ENCODE results near the gene STK11IP.

Gene STK11IP

DNA sequence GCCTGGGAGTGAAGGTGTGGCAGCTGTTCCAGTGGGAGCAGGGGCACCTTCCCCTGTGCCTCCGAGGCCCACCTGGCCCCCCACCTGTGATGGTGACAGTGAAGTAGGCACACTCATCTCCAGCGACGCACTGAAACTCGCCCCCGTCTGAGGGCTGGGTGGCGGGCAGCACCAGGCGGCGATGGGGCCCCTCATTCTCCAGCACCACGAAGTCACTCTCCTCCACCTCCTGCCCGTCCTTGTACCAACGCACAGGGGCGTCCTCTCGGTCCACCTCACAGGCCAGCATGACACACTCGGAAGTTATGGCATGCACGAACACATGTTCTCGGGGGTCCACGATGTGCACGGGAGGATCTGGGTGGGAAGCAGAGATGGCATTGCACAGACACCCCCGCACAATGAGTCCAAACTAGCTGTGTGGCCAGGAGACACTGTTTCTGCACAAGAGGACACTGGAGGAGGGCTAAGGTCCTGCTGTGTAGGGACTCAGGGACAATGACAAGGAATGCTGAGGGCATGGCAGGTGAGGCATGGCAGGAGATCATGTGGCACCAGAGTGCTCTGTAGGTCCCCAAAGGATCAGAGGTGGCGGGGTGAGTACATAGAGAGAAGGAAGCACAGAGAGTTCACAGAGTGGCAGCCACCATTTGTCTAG lies 34.3 kb upstream of the STK11IP start:
- no peak for DNase-seq

DNA sequence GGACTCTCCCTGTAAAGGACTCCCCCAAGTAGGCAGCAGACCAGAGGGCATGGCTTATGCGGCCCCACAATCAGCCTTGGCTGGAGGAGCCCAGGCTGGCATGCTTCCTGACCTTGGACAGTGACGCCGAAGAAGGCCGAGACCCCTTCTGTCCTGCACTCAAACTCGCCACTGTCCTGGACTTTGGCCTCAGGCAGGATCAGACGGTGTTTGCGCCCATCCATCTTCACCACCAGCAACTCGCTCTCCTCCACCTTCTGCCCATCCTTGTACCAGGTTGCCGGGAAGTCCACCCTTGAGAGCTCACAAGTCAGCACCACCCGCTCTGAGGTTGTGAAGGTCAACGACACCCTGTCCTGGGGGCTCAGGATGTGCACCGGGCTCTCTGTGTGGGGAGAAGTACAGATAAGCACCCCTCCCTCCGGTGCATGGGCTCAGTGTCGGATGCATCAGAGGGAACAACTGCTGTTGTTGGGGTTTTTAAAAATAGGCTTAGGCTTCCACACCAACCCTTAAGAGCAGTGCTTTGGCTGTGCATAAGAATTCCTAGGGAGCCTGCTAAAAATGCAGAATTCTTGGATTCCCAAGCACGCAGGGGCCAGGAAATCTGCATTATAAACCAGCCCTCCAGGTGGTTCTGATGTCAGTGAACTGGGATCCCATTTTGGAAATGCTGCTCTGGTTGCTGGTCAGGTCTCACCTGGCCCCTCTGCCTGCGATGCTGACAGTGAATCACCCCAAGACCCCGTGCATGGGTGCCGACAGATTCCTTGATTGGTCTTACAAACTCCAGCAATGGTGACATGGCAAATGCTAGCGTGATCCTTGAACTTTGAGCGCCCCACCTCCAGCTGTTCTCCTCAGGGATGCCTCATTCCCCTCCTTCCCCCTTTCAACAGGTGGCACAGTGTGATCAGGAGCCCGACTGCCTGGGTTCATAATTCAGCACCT lies 32.3 kb upstream of the STK11IP start:
- DNase-seq, result no peak

DNA sequence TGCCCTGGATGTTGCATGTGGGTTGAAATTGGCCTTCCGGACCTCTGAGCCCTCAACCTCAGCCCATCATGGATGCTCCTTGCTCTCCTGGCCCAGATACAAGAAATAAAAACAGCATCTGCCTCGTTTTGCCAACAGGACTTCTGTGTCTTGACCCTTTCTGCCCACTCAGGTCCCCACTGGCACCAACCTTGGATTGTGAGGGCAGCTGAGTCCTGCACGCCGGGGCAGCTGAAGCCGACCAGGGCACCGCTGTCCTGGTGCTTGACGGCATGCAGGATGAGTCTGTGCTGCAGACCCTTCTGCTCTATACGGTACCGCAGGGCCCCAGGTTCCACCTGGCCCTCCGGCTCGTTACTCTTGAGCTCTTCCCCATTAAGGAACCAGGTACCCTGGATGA lies 31.0 kb upstream of the STK11IP start:
- DNase-seq, result no peak

DNA sequence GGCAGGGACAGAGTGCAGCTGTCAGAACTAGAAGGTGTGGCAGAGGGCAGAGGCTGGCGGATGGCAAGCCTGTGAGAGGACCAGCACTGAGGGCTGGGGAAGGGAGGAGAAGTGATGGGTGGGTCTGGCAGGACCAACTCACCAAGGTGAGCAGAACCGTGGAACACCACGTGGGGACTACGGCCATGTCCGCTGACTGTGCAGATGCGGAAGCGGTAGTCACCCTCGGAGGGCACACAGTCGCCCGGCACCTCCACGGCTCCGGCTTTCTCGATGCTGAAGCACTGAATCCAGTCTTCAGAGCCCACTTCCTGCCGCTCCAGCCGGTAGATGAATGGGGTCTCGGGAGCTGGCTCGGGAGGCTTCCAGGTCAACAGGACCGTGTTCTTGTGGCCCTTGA lies 30.5 kb upstream of the STK11IP start:
- no peak for DNase-seq

DNA sequence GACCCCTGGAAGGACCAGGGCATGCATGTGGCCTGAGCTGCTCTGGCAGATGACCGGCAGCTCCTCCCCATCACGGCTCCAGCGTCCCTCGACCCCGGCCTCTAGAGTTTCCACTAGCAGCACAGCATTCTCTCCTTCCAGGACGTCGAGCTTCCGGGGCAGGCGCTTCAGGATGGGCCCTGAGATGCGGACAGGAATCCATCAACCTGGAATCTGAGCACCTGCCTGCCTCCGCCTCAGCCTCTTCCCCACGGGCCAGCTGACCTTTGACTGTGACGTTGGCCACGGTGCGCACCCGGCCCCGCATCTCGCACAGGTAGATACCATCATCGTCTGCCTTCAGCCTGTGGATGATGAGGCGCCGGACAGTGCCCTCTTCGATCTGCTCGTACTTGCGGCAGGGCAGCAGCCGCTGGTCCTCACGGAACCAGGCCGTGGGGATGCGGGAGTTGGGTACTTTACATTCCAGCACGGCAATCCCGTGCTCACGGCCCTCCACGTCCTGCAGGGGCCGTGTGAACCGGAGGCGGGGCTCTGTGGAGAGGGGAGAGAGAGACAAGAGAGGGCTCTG lies 29.8 kb upstream of the STK11IP start:
- DNase-seq, result no peak

DNA sequence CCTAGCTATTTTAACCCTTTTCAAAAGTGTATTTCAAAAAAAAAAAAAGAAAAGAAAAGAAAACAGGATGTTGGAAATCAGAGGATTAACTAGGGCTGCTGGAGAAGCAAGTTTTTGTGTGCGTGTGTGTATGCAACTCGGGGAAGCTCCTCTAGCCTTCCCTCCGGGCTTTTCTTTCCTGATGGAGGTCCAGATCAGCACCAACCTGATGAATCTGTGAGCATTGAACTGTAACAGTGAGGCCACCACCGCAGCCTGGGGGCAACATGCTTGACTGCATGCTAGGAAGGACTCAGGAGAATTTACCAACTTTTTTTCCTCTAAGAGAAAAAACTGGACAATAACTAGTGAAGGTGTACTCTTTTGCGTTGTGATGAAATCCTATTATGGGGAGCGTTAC lies 28.6 kb upstream of the STK11IP start:
- no peak for DNase-seq

DNA sequence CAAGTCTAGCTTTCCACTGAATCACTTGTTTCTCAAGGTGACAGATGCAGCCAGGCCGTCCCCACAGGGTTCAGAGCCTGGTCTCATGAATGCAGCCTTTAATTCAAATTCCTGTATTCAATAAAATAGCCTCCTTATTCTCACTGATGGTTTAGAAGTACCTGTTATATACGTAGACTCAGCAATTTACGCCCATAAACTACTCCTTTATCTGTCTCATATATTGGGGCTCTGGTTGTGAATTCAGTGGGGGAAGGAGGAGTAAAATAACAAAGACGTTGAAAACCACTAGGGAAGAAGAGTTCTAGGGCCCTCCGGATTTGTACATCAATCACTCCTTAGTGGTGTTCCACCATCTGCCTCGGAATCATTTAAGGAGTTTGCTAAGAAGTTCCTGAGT lies 28.0 kb upstream of the STK11IP start:
- DNase-seq, result no peak

DNA sequence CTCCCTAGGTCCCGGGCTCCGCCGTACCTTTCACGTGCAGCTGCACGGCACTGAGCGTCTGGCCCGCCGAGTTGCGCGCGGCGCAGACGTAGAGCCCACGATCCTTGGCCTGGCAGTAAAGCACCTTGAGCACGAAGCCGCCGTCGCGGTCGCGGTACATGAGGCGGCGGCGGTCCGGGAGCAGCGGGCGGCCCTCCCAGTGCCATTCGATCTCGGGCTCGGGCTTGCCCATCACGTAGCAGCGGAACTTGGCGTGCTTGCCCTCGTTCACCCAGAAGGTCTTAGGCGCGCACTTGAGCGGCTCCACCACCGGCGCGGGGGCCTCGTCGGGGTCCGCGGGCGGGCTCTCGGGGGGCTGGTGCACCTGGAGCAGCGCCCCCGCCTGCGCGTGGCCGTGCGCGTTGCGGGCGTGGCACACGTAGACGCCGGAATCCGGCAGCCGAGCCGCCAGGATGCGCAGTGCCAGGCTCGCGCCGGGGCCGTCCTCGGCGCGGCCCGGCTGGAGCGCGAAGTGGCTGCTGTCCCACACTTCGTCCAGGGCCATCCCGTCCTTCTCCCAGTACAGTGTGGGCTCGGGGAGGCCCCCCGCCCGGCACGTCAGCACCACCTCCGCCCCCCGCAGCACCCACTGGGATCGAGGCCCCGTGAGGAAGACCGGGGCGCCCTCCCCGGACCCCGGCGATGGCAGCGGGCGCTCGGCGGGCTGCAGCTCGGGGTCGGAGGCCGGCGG lies 27.3 kb upstream of the STK11IP start:
- no peak for DNase-seq

DNA sequence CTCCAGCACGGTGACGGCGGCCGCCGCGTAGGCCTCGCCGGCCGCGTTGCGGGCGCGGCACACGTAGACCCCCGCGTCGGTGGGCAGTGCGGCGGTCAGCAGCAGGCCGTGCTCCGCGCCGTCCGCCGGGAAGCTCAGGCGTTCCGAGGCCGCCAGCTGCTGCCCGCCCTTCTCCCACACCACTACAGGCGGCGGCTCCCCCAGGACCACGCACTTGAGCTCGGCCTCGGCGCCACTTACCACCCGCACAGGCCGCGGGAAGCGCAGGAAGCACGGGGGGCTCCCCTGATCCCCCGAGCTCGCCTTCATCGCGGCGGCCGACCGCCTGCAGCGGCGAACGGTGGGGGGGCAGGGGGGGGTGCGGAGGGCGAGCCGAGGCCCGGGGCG lies 26.7 kb upstream of the STK11IP start:
- no peak for DNase-seq

DNA sequence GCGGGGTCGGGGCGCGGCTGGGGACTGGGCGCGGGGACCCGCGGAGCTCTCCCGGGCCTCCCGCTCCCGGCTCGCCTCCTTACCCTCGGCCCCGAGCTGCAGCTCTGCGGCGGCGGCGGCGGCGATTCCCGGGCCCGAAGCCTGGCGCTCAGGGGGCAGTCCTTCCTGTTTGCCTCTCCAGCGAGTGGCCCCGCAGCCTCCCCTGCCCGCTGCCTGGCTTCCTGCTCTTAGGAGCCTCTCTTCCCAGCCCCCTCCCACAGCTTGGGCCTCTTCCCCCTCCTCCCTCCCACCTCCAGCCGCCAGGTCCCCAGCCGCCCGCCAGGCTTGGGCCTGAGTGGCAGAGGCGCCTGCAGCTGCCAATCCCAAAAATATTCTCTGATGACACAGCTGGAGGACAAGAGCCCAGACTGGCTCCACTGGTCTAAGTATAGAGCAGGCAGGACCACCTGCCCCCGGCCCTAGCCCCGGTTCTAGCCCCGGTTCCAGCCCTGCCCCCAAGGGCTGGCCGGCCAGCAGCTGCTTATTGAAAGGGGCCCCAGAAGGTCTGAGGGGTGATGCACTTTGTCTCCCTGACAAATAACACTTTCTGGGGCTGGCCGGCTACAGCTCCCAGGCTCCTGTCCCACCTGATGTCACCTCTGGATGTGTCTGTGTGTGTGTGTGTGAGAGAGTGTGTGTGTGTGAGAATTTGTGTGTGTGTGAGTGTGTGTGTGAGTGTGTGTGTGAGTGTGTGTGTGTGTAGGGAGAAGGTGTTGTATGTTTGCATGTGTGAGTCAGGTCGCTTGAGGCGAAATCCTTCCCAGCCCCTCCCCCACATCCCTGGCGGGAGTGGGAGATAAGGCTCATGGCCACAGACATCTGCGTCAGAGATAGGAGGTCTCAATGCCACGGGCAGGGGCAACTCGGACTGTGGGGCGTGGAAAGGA lies 26.1 kb upstream of the STK11IP start, which contains the start of gene OBSL1:
TSS of gene OBSL1 (minus strand) at position 229 of the 926 bp plus-strand sequence. CDS start 307 bp downstream, outside the sequence.
- DNase-seq, result peak; percentile 45

DNA sequence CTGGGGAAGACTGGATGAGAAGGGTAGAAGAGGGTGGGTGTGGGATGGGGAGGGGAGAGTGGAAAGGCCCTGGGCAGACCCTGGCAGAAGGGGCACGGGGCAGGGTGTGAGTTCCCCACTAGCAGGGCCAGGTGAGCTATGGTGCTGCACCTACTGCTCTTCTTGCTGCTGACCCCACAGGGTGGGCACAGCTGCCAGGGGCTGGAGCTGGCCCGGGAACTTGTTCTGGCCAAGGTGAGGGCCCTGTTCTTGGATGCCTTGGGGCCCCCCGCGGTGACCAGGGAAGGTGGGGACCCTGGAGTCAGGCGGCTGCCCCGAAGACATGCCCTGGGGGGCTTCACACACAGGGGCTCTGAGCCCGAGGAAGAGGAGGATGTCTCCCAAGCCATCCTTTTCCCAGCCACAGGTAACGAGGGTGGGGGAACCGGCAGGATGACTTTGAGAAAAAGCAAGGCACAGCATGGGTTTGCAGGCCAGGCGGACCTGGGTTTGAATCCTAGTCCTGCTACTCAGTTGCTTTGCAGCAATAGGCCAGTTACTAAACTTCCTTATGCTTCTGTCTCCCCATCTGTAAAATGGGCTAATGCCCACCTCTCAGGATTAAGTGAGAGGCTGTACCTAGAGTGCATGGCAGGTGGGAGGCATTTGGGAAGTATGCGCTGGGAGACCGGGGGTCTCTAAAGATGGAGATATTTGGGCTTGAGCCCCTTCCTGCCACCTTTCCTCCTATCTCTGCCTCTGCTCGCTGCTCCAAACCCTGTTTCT lies 25.2 kb upstream of the STK11IP start, which contains the start of gene INHA:
TSS of gene INHA (plus strand) at position 74 of the 765 bp plus-strand sequence. CDS start at position 139, 65 bp downstream.
- DNase-seq, result no peak

DNA sequence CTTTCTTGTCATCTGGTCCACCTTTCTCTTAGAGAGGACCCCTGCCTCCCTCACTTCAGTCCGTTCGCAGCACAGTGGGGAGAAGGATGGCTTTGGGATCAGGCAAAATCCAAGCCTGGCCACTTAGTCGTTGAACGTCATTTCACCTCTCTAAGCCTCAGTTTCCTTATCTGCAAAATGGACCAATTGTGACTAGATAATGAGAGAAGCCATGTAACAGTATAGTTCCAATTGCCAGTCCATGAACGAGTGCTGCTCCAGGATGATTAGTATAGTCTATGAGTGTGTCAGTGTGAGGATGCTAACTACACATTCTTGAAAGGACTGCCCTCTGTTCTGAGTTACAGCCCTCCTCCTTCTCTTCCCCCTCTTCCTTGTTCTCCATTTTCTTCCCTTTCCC lies 24.5 kb upstream of the STK11IP start:
- DNase-seq, result no peak

DNA sequence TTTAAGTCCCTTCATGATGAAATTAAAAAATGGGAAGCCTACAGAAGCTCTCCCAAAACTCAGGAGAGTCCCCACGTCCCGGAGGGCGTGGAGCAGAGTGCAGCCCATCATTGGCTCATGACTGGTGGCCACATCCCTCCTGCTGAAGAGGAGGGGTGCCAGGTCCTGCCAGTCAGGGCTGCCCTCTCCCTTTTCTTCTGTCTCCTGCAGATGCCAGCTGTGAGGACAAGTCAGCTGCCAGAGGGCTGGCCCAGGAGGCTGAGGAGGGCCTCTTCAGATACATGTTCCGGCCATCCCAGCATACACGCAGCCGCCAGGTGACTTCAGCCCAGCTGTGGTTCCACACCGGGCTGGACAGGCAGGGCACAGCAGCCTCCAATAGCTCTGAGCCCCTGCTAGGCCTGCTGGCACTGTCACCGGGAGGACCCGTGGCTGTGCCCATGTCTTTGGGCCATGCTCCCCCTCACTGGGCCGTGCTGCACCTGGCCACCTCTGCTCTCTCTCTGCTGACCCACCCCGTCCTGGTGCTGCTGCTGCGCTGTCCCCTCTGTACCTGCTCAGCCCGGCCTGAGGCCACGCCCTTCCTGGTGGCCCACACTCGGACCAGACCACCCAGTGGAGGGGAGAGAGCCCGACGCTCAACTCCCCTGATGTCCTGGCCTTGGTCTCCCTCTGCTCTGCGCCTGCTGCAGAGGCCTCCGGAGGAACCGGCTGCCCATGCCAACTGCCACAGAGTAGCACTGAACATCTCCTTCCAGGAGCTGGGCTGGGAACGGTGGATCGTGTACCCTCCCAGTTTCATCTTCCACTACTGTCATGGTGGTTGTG lies 23.0 kb upstream of the STK11IP start:
- no peak for DNase-seq

DNA sequence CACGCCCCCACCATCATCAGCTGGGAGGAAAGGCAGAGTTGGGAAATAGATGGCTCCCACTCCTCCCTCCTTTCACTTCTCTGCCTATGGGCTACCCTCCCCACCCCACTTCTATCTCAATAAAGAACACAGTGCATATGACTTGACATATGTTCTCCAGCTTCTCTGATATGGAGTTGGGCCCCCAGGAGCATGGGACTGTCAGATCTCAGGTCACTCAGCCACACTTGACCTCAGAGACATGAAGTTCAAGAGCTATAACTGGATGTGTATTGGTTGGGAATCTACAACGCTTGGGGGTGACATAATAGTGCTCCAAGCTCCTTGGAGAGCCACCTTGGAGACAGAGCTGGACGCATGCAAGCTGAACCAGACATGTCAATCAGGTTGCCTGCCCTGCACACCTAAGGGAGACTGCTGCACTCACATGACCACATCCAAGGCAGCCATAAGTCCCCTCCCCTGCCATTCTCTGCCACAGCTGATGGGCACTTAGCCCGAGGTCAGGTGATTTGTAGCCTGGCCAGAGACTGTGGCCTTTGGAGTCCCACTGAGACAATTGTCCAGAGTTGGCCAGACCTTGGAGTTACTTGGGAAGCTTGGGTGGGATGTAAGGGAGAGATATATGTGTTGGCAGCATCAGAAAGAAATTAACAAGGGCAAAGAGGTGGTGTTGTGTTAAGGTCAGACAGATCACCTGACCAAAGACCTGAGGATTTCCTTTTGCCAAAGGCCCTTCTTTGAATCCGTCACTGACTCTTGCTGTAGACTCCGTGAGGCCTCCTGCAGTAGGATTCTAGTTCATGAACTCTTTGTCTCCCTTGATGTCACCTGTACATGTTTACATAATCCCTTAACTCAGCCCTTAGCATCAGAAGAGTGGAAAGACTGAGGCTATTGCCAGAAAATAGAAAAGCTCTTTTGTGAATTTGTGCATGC lies 21.8 kb upstream of the STK11IP start:
- DNase-seq, result no peak

DNA sequence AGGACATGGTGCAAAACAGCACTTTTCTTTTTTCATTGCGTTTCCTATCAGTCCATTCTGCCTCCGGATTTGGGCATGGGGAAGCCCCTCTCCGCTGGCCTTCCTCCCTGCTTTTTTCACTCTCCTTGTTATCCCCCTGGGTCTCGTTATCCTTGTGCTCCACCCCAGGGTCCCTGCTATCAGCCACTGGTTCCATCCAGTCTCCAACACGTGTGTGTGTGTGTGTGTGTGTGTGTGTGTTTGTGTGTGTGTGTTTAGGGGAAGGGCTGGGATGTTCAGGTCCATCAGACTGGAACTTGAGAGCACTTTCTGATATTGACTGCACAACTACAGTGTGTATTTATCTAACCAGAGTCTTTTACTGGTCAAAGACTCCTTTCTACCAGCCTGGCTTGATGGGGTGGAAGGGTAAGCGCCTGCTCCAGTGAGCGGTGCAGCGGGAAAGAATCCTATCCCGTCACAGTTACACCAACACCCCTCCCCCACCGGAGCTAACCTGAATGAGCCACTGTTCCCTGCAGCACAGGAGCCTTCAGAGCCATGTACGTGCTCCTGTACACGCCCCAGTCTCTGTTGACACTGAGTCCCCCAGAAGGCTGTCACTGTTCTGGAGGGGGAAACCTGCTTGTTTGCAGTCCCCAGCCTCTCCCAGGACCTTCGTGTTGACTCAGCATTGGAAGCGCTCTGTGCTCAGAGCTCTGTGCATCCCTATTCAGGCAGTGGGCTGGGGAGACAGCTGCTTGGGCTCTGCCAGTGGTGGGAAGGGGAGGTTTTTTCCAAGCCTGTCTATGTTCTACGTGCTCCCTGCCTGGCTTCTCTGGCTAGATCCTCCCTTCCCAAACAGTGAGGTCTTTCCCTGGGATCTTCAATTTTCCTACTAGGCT lies 20.9 kb upstream of the STK11IP start:
- DNase-seq, result peak; percentile 22

DNA sequence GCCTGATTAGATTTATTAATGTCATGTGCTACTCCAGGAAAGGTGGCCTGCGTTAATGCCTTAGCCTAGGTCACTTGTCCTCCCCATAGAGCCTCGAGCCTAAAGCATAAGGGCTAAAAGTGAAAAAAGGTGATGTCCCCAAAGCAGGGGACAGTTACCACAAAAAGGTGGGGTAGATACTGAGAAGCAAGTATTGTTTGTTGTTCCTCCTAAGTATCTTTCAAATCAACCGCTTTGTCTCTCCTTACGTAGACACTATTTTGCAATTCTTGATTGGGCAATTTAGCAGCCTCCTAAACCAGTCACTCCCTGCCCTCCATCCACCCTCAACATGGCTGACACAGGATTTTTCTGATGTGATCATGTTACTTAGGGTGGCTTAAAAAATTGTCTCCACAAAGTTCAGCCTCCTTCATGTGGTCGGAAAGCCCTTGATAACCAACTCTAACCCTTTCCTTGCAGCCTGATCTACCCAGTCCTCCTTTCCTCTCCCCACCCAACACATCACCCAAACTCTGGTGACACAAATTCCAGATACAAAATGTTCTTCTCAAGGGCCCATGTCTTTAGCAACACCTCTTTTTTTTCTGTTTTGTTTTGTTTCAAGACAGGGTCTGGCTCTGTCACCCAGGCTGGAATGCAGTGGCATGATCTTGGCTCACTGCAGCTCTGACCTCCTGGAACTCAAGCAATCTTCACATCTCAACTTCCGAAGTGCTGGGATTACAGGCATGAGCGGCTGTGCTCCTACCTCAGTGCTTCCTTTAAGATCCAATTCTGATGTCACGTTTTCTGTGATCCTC lies 18.6 kb upstream of the STK11IP start:
- DNase-seq, result no peak

DNA sequence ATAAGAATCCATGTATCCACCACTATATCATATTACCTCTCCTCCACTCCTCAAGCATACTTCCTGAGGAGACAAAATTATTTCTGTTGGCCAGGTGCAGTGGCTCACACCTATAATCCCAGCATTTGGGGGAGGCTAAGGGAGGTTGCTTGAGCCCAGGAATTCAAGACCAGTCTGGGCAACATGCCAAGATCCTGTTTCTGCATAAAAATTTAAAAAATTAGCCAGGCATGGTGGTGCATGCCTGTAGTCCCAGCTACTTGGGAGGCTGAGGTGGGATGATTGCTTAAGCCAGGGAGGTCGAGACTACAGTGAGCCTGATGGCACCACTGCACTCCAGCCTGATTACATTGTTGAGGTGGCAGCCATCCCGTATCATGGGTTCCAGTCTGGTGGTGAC lies 16.3 kb upstream of the STK11IP start:
- DNase-seq, result no peak

All from NCI-H774 (cell line).